ENCODE data around the gene NOC2L. TPM values are rescaled to one million over a fixed set of nuclear protein-coding genes. Genes with fewer than 3 reads are reported as not detected.
"Not testable (repeated sequence)": the region's sequence is repeated elsewhere in the genome, so short reads cannot be mapped to it uniquely, and the experiment has no call there.

The NOC2L gene
- total RNA-seq, 2 experiments from 2014 or later = 77.9 to 99.0 TPM

DNA sequence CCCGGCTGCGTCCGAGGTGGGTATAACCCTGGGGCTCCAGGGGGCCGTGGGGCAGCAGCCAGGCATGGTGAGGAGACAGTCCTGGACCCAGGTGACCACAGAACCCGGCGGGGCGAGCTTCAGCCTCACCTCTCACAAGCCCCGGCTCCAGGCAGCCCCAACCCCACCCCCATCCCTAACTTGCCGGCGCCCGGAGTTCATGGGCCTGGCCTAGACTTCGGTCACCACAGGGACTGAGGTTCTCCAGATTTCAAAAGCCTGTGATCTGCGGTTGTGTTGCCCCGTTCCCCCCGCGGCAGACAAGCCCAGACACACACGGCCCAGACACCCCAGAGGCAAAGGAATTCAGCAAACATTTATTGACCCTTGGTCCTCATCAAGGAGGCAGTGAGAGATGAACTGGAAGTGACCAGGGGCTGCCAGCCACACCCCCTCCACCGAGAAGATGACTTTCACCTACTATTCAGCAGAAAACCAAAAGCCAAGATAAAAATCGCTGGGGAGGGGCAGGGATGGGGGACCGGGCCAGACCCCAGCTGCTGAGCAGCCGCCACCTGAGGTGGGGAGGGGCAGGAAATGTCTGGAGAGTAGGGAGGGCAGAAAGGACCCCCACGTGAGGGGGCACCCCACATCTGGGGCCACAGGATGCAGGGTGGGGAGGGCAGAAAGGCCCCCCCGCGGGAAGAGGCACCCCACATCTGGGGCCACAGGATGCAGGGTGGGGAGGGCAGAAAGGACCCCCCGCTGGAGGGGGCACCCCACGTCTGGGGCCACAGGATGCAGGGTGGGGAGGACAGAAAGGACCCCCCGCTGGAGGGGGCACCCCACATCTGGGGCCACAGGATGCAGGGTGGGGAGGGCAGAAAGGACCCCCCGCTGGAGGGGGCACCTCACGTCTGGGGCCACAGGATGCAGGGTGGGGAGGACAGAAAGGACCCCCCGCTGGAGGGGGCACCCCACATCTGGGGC is 36.9 kb upstream of the NOC2L start:
- DNase-seq (ENCODE audit: low spot score) = no peak
- ChIA-PET POLR2A (no interaction called here), CTCF (ENCODE audit: unreplicated experiment) (no interaction called here)
- Histone ChIP-seq H2AFZ (ENCODE audit: low read length) (no peak overlapping the region), H3K27ac (ENCODE audit: low read depth, low read length, poor library complexity, severe bottlenecking) (no peak overlapping the region), H3K79me2 (ENCODE audit: insufficient read depth, low read depth, low read length) (no peaks in the 10 kb centered on the region), H4K20me1 (ENCODE audit: insufficient read depth, low read length) (no peaks in the 10 kb centered on the region), H3K4me3 (ENCODE audit: low read depth, low read length, poor library complexity, severe bottlenecking) (no peak overlapping the region), H3K9me2 (ENCODE audit: insufficient read depth, low read length) (no peaks in the 10 kb centered on the region), H3K36me3 (ENCODE audit: insufficient read depth, low read length) (no peaks in the 10 kb centered on the region), H3K4me2 (ENCODE audit: low read length) (no peak overlapping the region), H3K9me3 (ENCODE audit: low read length) (no peaks in the 10 kb centered on the region), H3K4me1 (ENCODE audit: insufficient read depth, low read length, poor library complexity, severe bottlenecking) (no peaks in the 10 kb centered on the region)
- intact Hi-C loops (cut with micrococcal nuclease; ENCODE audit: unreplicated experiment) = no loop called here
- BruUV-seq (replicated peaks) = no TSS peak
- no peak for TF ChIP-seq EZH2phosphoT487 (IDR thresholded peaks at IDR 0.05; ENCODE audit: borderline replicate concordance, low read depth, low read length)
- TF ChIP-seq, protein P1, sequence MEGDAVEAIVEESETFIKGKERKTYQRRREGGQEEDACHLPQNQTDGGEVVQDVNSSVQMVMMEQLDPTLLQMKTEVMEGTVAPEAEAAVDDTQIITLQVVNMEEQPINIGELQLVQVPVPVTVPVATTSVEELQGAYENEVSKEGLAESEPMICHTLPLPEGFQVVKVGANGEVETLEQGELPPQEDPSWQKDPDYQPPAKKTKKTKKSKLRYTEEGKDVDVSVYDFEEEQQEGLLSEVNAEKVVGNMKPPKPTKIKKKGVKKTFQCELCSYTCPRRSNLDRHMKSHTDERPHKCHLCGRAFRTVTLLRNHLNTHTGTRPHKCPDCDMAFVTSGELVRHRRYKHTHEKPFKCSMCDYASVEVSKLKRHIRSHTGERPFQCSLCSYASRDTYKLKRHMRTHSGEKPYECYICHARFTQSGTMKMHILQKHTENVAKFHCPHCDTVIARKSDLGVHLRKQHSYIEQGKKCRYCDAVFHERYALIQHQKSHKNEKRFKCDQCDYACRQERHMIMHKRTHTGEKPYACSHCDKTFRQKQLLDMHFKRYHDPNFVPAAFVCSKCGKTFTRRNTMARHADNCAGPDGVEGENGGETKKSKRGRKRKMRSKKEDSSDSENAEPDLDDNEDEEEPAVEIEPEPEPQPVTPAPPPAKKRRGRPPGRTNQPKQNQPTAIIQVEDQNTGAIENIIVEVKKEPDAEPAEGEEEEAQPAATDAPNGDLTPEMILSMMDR (conservative IDR thresholded peaks at IDR 0.05; ENCODE audit: low read length) = no peak

DNA sequence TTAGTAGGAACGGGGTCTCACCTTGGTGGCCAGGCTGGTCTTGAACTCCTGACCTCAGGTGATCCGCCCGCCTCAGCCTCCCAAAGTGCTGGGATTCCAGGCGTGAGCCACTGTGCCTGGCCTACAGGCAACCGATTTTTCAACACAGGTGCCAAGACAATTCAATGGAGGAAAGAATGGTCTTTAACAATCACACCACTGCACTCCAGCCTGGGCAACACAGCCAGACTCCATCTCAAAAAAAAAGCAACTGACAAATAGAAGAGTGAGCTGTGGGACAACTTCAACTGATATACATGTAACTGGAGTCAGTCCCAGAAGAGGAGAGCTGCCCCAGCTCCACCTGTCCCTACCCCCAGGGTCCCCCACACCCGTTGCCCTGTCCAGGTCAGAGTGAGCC is 35.5 kb upstream of the NOC2L start:
- CTCF ChIA-PET (ENCODE audit: unreplicated experiment); H3K4me3 ChIP-seq (ENCODE audit: low read depth, low read length, poor library complexity, severe bottlenecking); H2AFZ ChIP-seq (ENCODE audit: low read length); H3K9me2 ChIP-seq (ENCODE audit: insufficient read depth, low read length); POLR2A ChIA-PET; H3K4me1 ChIP-seq (ENCODE audit: insufficient read depth, low read length, poor library complexity, severe bottlenecking); H3K36me3 ChIP-seq (ENCODE audit: insufficient read depth, low read length); DNase-seq (ENCODE audit: low spot score); H3K79me2 ChIP-seq (ENCODE audit: insufficient read depth, low read depth, low read length); H3K9me3 ChIP-seq (ENCODE audit: low read length); H3K27ac ChIP-seq (ENCODE audit: low read depth, low read length, poor library complexity, severe bottlenecking); intact Hi-C loops (cut with micrococcal nuclease; ENCODE audit: unreplicated experiment); H4K20me1 ChIP-seq (ENCODE audit: insufficient read depth, low read length); BruUV-seq (replicated peaks); H3K4me2 ChIP-seq (ENCODE audit: low read length): not testable (repeated sequence)

DNA sequence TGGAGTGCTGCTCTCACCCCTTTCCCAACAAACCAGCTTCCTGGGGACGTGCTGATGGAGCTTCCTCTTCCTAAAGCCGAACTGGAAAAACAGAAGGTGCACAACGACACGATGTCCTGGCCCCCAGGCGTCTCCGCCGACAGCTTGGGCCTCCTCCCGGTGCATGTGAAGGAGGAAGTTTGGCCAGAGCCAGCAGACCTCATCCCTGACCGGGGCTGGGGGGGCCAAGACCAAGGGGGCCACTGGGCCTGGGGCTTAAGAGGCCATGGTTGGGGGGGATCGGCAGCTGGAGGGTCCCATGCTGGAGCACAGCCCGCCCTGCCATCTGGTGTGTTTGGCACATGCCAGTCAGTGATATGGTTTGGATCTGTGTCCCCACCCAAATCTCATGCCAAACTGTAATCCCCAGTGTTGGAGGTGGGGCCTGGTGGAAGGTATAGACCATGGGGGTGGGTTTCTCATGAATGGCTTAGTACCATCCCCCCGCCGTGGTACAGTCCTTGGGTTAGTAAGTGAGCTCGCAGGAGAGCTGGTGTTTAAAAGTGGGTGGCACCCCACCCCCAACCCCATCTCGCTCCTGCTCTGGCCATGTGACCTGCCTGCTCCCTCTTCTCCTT is 34.4 kb upstream of the NOC2L start:
- POLR2A ChIA-PET = no interaction called here
- Histone ChIP-seq H2AFZ (ENCODE audit: low read length) (no peak overlapping the region), H3K4me3 (ENCODE audit: low read depth, low read length, poor library complexity, severe bottlenecking) (no peak overlapping the region), H3K4me2 (ENCODE audit: low read length) (no peak overlapping the region), H3K9me2 (ENCODE audit: insufficient read depth, low read length) (no peaks in the 10 kb centered on the region), H3K36me3 (ENCODE audit: insufficient read depth, low read length) (no peaks in the 10 kb centered on the region), H4K20me1 (ENCODE audit: insufficient read depth, low read length) (no peaks in the 10 kb centered on the region), H3K79me2 (ENCODE audit: insufficient read depth, low read depth, low read length) (no peaks in the 10 kb centered on the region), H3K9me3 (ENCODE audit: low read length) (no peaks in the 10 kb centered on the region), H3K27ac (ENCODE audit: low read depth, low read length, poor library complexity, severe bottlenecking) (no peak overlapping the region), H3K4me1 (ENCODE audit: insufficient read depth, low read length, poor library complexity, severe bottlenecking) (no peaks in the 10 kb centered on the region)
- no peak for DNase-seq (ENCODE audit: low spot score)
- BruUV-seq (replicated peaks) = no TSS peak
- intact Hi-C loops (cut with micrococcal nuclease; ENCODE audit: unreplicated experiment) = no loop called here
- CTCF ChIA-PET (ENCODE audit: unreplicated experiment) = no interaction called here
- TF ChIP-seq, protein P1 (conservative IDR thresholded peaks at IDR 0.05; ENCODE audit: low read length) = no peak
- no peak for TF ChIP-seq EZH2phosphoT487 (IDR thresholded peaks at IDR 0.05; ENCODE audit: borderline replicate concordance, low read depth, low read length)

Measured in OCI-LY7 (cell line).